Limb (tissue), 2 donors: Measurements from ENCODE around the gene ARHGEF40.

Source experiments
- DNase-seq, 2 donors: peaks; one replicate each; pipeline ENCODE4 v3.0.0-alpha.2; 2016; ENCODE audit errors: extremely low spot score in 2 of 2

ARHGEF40 gene

DNA sequence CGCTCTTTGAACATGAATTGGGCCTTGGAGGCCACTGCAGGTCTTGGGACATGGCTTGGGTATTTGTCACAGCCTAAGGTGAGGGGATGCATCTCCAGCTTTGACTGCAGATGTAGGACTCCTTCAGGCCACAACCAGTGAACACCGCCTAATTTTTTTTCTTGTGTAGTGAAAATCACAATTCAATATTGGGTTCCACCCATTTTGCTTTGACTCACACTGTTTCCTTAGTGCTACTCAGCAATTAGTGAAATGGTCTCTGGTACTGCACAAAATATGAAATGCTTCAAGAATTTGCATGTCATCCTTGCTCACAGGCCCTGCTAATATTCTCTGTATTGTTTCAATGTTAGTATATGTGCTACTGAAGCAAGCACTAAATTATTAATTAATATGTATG lies 43.3 kb downstream of the ARHGEF40 start:
- no peak for DNase-seq

DNA sequence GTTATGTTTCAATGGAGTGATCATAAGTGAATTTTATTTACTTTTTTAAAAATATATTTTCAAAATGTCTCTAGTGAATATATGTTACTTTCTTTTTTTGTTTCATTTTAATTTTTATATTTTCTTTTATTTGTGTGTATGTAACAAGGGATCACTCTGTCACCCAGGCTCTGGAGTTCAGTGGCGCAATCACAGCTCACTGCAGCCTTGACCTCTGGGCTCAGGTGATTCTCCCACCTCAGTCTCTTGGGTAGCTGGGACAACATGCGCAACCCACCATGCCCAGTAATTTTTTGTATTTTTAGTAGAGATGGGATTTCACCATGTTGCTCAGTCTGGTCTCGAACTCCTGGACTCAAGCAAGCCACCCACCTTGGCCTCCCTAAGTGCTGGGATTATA lies 48.8 kb downstream of the ARHGEF40 start:
- no peak for DNase-seq

DNA sequence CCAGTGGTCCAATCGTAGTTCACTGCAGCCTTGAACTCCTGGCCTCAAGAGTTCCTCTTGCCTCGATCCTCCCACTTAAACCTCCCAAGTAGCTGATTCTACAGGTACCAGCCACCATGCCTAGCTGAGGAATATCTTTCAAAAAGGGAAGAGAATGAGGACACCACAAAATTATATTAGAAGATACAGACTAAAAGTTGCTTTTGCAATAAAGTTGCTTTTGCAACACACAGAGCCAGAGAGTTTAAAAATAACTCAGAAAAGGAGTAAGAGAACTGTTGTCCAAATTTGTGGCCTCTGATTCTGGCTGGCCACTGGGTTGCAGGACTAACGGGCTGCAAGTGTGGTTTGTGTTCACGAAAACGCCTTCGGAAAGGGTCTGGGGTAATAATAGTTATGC lies 50.6 kb downstream of the ARHGEF40 start:
- no peak for DNase-seq

DNA sequence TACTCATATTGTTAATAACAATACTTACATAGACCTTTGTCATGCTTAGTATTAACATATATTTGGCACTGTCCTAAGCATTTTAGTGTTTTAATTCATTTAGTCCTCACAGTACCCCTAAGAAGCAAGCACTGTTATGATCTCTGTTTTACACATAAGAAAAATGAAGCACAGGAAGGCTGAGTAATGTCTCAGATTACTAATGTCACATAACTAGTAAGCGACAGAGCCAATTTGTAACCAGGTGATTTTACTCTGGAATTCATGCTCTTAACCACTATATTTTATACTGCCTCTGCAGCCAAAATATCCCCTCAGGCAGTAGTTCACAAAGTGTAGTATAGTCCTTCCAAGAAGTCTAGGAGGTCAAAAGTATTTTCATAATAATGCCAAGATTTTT lies 51.0 kb downstream of the ARHGEF40 start:
- no peak for DNase-seq

DNA sequence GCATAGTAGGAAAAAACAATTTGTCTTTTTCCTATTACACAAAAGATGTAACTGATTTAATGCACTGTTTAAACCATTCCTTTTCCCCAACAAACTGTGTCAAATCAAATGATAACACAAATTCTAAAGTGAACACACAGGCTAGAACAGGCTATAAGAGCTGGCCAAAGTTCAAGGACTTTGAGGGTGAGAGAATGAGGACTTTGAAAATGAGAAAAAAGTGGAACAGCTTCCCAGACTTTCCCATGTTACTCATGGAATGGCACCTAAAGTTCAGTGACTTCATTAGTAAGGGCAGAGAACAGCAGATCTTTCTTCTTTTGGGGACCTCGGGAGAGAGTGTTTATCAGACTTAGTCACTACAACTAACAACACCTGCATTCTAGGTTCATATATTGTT lies 53.3 kb downstream of the ARHGEF40 start:
- DNase-seq = no peak

DNA sequence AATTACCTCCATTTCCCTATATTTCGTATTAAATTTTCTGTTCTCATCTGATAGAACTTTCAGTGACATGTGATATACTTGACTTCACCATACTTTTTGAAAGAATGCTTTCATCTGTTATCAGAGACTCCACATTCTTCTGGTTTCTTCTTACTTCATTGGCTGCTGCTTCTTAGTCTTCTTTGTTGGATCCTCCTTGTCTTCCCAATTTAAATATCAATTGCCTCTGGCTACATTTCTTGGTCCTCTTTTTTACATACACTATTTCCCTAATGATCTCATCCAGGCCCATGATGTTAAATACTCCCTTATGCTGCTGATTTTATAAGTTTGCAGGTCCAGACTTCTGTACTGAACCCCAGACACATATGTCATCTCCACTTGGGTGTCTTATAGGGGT lies 63.8 kb downstream of the ARHGEF40 start:
- DNase-seq = no peak

DNA sequence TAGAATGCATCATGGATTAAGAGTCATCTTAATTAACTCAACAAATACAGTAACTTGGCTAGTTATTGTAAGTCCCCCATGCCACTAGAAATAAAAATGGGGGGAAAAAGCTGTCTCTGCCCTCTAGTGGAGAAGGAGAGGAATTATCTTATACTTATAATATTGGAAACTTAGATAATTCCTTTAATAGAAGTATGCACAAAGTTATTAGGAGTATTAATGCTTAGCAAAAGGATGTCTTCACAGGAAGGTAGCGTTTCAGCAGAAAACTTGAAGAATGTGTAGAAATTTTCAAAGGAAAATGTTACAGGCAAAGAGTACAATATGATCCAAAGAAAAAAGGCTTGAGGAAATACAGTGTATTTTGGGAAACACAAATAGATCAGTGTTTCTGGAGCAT lies 65.9 kb downstream of the ARHGEF40 start:
- no peak for DNase-seq
